HepG2 (cell line): Measurements from ENCODE around the gene MS4A10. TPM values are rescaled to one million over a fixed set of nuclear protein-coding genes. Genes with fewer than 3 reads are reported as not detected.

Experiments
- ATAC-seq: fragments of 200-7000 bp; cut with Tn5 transposase; 3 replicates; pipeline ENCODE4 v1.9.1; 2020; ENCODE audit warnings: mild to moderate bottlenecking, moderate library complexity
- BruUV-seq: library from RNA; stranded (reverse); fragments of 400-500 nt; replicated peaks from 2 replicates; lab custom pipeline; 2021; lab: Mats Ljungman, UMichigan
- CTCF ChIA-PET: fragments of 300-600 bp; formaldehyde crosslinking; extraction: SDS; loops from one replicate; lab custom pipeline; 2021; ENCODE audit warnings: low total read pairs, inconsistent platforms, low intra/inter-chr PET ratio; lab: Yijun Ruan, JAX
- POLR2A ChIA-PET: fragments of 350-600 bp; sonication (Branson Sonifier 250); formaldehyde crosslinking; loops from one replicate; lab custom pipeline; 2020; ENCODE audit warnings: antibody characterized with exemption, inconsistent platforms; lab: Yijun Ruan, JAX
- DNase-seq: peaks from one replicate; pipeline ENCODE4 v3.0.0-alpha.2; 2015; ENCODE audit warnings: low spot score
- FAIRE-seq: peaks from 3 replicates; lab custom pipeline; 2011; peaks lifted over from hg19 to GRCh38; lab: Jason Lieb, UNC
- H2AFZ ChIP-seq: one replicate; pipeline ENCODE4 v1.6.1; 2011; ENCODE audit warnings: low read length, inconsistent platforms
- H3K27ac ChIP-seq: fragments of 300-600 bp; 3 replicates; pipeline ENCODE4 v1.8.0; 2011; ENCODE audit warnings: mixed run types, mild to moderate bottlenecking, mixed read lengths, low read length, inconsistent platforms; ENCODE audit not compliant: insufficient read depth; ENCODE audit errors: extremely low read length
- H3K27me3 ChIP-seq, 2 experiments: fragments of 200-600 bp in 1 of 2; 2 replicates in 1 of 2; 3 replicates in 1 of 2; pipeline versions ENCODE4 v1.6.0 to v1.8.0; 2011; ENCODE audit warnings: low read length in 2 of 2, mild to moderate bottlenecking in 2 of 2, moderate library complexity in 2 of 2, inconsistent platforms in 1 of 2; ENCODE audit not compliant: insufficient read depth in 2 of 2, control insufficient read depth in 1 of 2
- H3K36me3 ChIP-seq, 2 experiments: fragments of 200-600 bp in 1 of 2; replicated peaks in 1 of 2; 2 replicates in 1 of 2; 3 replicates in 1 of 2; pipeline versions ENCODE4 v1.5.1 to v1.8.0; 2011; ENCODE audit warnings: low read length in 2 of 2, inconsistent platforms in 1 of 2; ENCODE audit not compliant: insufficient read depth in 2 of 2, control insufficient read depth in 1 of 2
- H3K4me1 ChIP-seq: 2 replicates; pipeline ENCODE4 v1.5.1; 2012; ENCODE audit warnings: low read length, inconsistent platforms; ENCODE audit not compliant: insufficient read depth
- H3K4me2 ChIP-seq: 2 replicates; pipeline ENCODE4 v1.6.0; 2011; ENCODE audit warnings: low read depth, low read length, inconsistent platforms
- H3K4me3 ChIP-seq, 3 experiments: fragments of 200-600 bp in 1 of 3; sonication (generic), shearing (Covaris generic) in 1 of 3; replicated peaks in 1 of 3; 2 replicates each; pipeline ENCODE4 v1.5.1; 2011 to 2016; ENCODE audit warnings: low read length in 3 of 3, inconsistent platforms in 2 of 3, low read depth in 2 of 3, mild to moderate bottlenecking in 2 of 3, control low read depth in 1 of 3, mixed read lengths in 1 of 3; ENCODE audit not compliant: insufficient read depth in 1 of 3
- H3K79me2 ChIP-seq: one replicate; pipeline ENCODE4 v1.6.1; 2011; ENCODE audit warnings: low read length, inconsistent platforms; ENCODE audit not compliant: insufficient read depth
- H3K9ac ChIP-seq: 2 replicates; pipeline ENCODE4 v1.6.0; 2011; ENCODE audit warnings: mild to moderate bottlenecking, low read depth, low read length, inconsistent platforms; ENCODE audit not compliant: insufficient read depth
- H3K9me3 ChIP-seq: 2 replicates; pipeline ENCODE4 v1.5.1; 2012; ENCODE audit warnings: mild to moderate bottlenecking, low read length
- H4K20me1 ChIP-seq: 2 replicates; pipeline ENCODE4 v1.6.0; 2011; ENCODE audit warnings: inconsistent platforms, mild to moderate bottlenecking, low read length, moderate library complexity; ENCODE audit not compliant: insufficient read depth
- ARNT2 ChIP-seq: sonication (generic); formaldehyde crosslinking; IDR thresholded peaks from 2 replicates; pipeline ENCODE4 v1.8.0; 2022; ENCODE audit warnings: mild to moderate bottlenecking, low read depth, missing genetic modification reagents, moderate library complexity
- CHD2 ChIP-seq: IDR thresholded peaks from 2 replicates; pipeline ENCODE4 v1.6.1; 2011; ENCODE audit warnings: low read depth, low read length, improper control_type of control experiment
- GLI4 ChIP-seq: sonication (generic); formaldehyde crosslinking; IDR thresholded peaks from 2 replicates; pipeline ENCODE4 v1.5.1; 2020; ENCODE audit warnings: missing genetic modification reagents, mild to moderate bottlenecking, moderate library complexity, borderline replicate concordance
- HDAC6 ChIP-seq: fragments of 200-600 bp; sonication (generic); IDR thresholded peaks from 2 replicates; pipeline ENCODE4 v1.7.0; 2017; ENCODE audit warnings: mild to moderate bottlenecking, antibody characterized with exemption, low read length, low read depth
- KLF13 ChIP-seq: sonication (generic); formaldehyde crosslinking; IDR thresholded peaks from 2 replicates; pipeline ENCODE4 v1.4.0; 2020; ENCODE audit warnings: mild to moderate bottlenecking, missing genetic modification reagents
- NFIC ChIP-seq: IDR thresholded peaks from 2 replicates; pipeline ENCODE4 v1.6.1; 2012; ENCODE audit warnings: mild to moderate bottlenecking, low read length, inconsistent platforms
- NFRKB ChIP-seq: fragments of 450-650 bp; IDR thresholded peaks from 2 replicates; pipeline ENCODE4 v1.6.1; 2017
- NR2C2 ChIP-seq: sonication (generic); formaldehyde crosslinking; IDR thresholded peaks from 2 replicates; pipeline ENCODE4 v1.4.0; 2020; ENCODE audit warnings: missing genetic modification reagents, mild to moderate bottlenecking, moderate library complexity, borderline replicate concordance
- PHF21A ChIP-seq: sonication (generic); formaldehyde crosslinking; IDR thresholded peaks from 2 replicates; pipeline ENCODE4 v1.5.0; 2020; ENCODE audit warnings: mild to moderate bottlenecking, missing genetic modification reagents
- PHF8 ChIP-seq: sonication (generic); formaldehyde crosslinking; IDR thresholded peaks from 2 replicates; pipeline ENCODE4 v1.5.0; 2020; ENCODE audit warnings: missing genetic modification reagents
- PRMT3 ChIP-seq: sonication (generic); formaldehyde crosslinking; IDR thresholded peaks from 2 replicates; pipeline ENCODE4 v1.8.1; 2022; ENCODE audit warnings: low read depth, mild to moderate bottlenecking, moderate library complexity, missing genetic modification reagents, borderline replicate concordance
- SRF ChIP-seq: IDR thresholded peaks from 2 replicates; pipeline ENCODE4 v1.6.1; 2011; ENCODE audit warnings: mild to moderate bottlenecking, low read depth, low read length, moderate library complexity
- SRSF9 ChIP-seq: fragments of 200-400 bp; formaldehyde crosslinking; IDR thresholded peaks from 2 replicates; pipeline ENCODE4 v1.6.1; 2018; ENCODE audit warnings: borderline replicate concordance, mild to moderate bottlenecking, low read depth, low read length; ENCODE audit not compliant: insufficient read depth, poor library complexity, severe bottlenecking
- ZNF354B ChIP-seq: sonication (generic); formaldehyde crosslinking; IDR thresholded peaks from 2 replicates; pipeline ENCODE4 v1.8.0; 2022; ENCODE audit warnings: mild to moderate bottlenecking, missing genetic modification reagents
- ZNF431 ChIP-seq: sonication (generic); formaldehyde crosslinking; IDR thresholded peaks from 2 replicates; pipeline ENCODE4 v1.9.0; 2022; ENCODE audit warnings: missing genetic modification reagents, low read depth, mild to moderate bottlenecking, borderline replicate concordance
- ZNF616 ChIP-seq: sonication (generic); formaldehyde crosslinking; IDR thresholded peaks from 2 replicates; pipeline ENCODE4 v1.5.0; 2020; ENCODE audit warnings: low read depth, mild to moderate bottlenecking, missing genetic modification reagents
- ZNF703 ChIP-seq: sonication (generic); formaldehyde crosslinking; IDR thresholded peaks from 2 replicates; pipeline ENCODE4 v1.5.1; 2020; ENCODE audit warnings: missing genetic modification reagents, mild to moderate bottlenecking, moderate library complexity, borderline replicate concordance
- WGBS: methylation state at CpG from one replicate; pipeline ENCODE4 v1.1.6; 2017; ENCODE audit warnings: low lambda C conversion rate; 5-methylcytosine and 5-hydroxymethylcytosine counted together
- in situ Hi-C: cut with HindIII; loops from 2 replicates; pipeline ENCODE4 v1.10.0; 2017; ENCODE audit warnings: low pct_unique_long_range_greater_than_20kb; ENCODE audit not compliant: extremely low pct_ligation_motif_present
- intact Hi-C: fragments of 100-400 bp; cut with micrococcal nuclease; formaldehyde crosslinking; loops from one replicate; pipeline ENCODE4 v1.10.0; 2022; ENCODE audit not compliant: unreplicated experiment
- polyA plus RNA-seq, 8 experiments: library from polyadenylated mRNA; depleted of rRNA in 3 of 8; stranded (reverse) in 7 of 8; unstranded in 1 of 8; fragments of >200 nt; fragmentation: Illumina TruSeq in 4 of 8; extraction: Trizol in 4 of 8; gene quantifications; 2 replicates each; pipeline versions ENCODE4 v1.2.1 to v1.2.3, GENCODE V29; 2011 to 2016; ENCODE audit warnings: low read depth in 4 of 8, missing spikeins in 1 of 8, mixed read lengths in 1 of 8; ENCODE audit not compliant: insufficient read depth in 1 of 8
- total RNA-seq, 5 experiments: library from RNA; depleted of rRNA; stranded (reverse); fragments of >200 nt; fragmentation: Illumina TruSeq; extraction: Trizol; gene quantifications; 2 replicates each; pipeline ENCODE4 v1.2.3, GENCODE V29; 2016; ENCODE audit warnings: low read depth in 1 of 5
- TF ChIP-seq, protein P1 (sequence below): sonication (generic); formaldehyde crosslinking; IDR thresholded peaks from 2 replicates; pipeline ENCODE4 v1.8.1; 2022; ENCODE audit warnings: low read depth, mild to moderate bottlenecking, missing genetic modification reagents
- TF ChIP-seq, protein P2 (sequence below): sonication (generic); formaldehyde crosslinking; IDR thresholded peaks from 2 replicates; pipeline ENCODE4 v1.4.0; 2020; ENCODE audit warnings: missing genetic modification reagents
- TF ChIP-seq, protein P3 (sequence below): sonication (generic); formaldehyde crosslinking; IDR thresholded peaks from 2 replicates; pipeline ENCODE4 v1.8.0; 2022; ENCODE audit warnings: missing genetic modification reagents, mild to moderate bottlenecking, borderline replicate concordance
- TF ChIP-seq, protein P4 (sequence below): sonication (generic); formaldehyde crosslinking; IDR thresholded peaks from 2 replicates; pipeline ENCODE4 v1.4.0; 2020; ENCODE audit warnings: missing genetic modification reagents, borderline replicate concordance

MS4A10 gene
- total and polyA plus RNA-seq, 2 of the 13 experiments (the other 11 are each of a cell fraction or from before 2014, with no cell fraction given): not detected

DNA sequence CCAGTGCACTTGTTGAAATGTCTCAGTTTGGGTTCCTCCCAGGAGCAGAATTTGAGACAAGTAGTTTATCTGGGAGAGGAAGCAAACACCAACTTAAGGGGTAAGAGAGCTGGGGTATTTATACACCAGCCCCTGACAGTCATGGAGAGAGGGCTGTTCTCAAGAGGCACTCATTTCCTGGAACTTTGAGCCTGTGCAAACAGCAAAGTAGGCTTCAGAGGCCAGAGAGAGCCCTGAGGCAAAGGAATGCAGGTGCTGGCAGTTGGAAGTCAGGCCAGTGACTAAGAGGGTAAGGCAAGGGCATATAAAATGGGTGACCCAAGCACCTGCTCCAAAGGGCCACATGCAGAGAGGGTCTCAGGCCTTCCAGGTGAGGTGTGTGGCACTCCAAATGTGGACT is 44.6 kb upstream of the MS4A10 start:
- peaks cover 0 to 4% of the 10 kb centered on the region in 2 experiments; a peak in 3 of 5 replicates for H3K27me3 ChIP-seq
- no peak for DNase-seq
- intact Hi-C loops: no loop called here

DNA sequence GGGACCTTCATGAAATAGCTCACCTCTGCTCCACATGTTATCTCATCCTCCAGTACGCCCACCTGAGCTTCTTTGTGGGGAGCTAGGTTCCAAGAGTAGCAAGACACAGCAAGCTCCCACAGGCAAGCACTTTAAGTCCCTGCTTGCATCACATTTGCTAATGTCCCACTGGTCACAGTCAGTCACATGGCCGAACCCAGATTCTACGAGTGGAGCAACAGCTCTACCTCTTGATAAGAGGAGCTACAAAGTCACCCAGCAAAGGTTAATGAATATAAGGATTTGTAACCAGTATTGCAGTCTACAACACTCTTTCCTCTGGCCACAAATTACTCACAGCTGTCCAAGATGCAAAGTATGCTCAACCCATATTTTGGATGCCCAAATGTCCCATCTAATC is 43.7 kb upstream of the MS4A10 start:
- no TSS peak for BruUV-seq
- Histone ChIP-seq H3K27me3 (peaks cover 0 to 4% of the 10 kb centered on the region in 2 experiments; a peak in 3 of 5 replicates), H2AFZ (no peak overlapping the region), H3K4me2 (no peak overlapping the region), H3K27ac (no peak overlapping the region), H3K4me1 (no peaks in the 10 kb centered on the region), H3K9me3 (no peaks in the 10 kb centered on the region), H3K36me3 (no peaks in the 10 kb centered on the region), H3K4me3 (no peak overlapping the region), H3K9ac (no peak overlapping the region), H3K79me2 (no peaks in the 10 kb centered on the region), H4K20me1 (no peaks in the 10 kb centered on the region)
- ATAC-seq: no peak
- POLR2A ChIA-PET: no interaction called here
- WGBS: 0% methylated on average over 1 of the region's 3 CpGs
- FAIRE-seq: no peak
- intact Hi-C loops: no loop called here
- in situ Hi-C loops: no loop called here
- DNase-seq: no peak
- CTCF ChIA-PET: no interaction called here
- TF ChIP-seq, protein P1, sequence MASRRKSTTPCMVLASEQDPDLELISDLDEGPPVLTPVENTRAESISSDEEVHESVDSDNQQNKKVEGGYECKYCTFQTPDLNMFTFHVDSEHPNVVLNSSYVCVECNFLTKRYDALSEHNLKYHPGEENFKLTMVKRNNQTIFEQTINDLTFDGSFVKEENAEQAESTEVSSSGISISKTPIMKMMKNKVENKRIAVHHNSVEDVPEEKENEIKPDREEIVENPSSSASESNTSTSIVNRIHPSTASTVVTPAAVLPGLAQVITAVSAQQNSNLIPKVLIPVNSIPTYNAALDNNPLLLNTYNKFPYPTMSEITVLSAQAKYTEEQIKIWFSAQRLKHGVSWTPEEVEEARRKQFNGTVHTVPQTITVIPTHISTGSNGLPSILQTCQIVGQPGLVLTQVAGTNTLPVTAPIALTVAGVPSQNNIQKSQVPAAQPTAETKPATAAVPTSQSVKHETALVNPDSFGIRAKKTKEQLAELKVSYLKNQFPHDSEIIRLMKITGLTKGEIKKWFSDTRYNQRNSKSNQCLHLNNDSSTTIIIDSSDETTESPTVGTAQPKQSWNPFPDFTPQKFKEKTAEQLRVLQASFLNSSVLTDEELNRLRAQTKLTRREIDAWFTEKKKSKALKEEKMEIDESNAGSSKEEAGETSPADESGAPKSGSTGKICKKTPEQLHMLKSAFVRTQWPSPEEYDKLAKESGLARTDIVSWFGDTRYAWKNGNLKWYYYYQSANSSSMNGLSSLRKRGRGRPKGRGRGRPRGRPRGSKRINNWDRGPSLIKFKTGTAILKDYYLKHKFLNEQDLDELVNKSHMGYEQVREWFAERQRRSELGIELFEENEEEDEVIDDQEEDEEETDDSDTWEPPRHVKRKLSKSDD (CRISPR knock-in tag): no peak
- TF ChIP-seq NFRKB (no peak), GLI4 (CRISPR knock-in tag) (no peak), NR2C2 (CRISPR knock-in tag) (no peak), ZNF703 (CRISPR knock-in tag) (no peak)
- TF ChIP-seq, protein P2, sequence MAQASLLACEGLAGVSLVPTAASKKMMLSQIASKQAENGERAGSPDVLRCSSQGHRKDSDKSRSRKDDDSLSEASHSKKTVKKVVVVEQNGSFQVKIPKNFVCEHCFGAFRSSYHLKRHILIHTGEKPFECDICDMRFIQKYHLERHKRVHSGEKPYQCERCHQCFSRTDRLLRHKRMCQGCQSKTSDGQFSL: no peak
- TF ChIP-seq, protein P3, sequence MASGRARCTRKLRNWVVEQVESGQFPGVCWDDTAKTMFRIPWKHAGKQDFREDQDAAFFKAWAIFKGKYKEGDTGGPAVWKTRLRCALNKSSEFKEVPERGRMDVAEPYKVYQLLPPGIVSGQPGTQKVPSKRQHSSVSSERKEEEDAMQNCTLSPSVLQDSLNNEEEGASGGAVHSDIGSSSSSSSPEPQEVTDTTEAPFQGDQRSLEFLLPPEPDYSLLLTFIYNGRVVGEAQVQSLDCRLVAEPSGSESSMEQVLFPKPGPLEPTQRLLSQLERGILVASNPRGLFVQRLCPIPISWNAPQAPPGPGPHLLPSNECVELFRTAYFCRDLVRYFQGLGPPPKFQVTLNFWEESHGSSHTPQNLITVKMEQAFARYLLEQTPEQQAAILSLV (CRISPR knock-in tag): no peak

More for the DNA sequence above, 44.6 kb upstream of the MS4A10 start:
- no peak overlapping the region for H3K27ac ChIP-seq
- FAIRE-seq (no peak), ATAC-seq (no peak)
- ChIA-PET CTCF (no interaction called here), POLR2A (no interaction called here)
- no peaks in the 10 kb centered on the region for H3K36me3 ChIP-seq
- in situ Hi-C loops: no loop called here
- no peaks in the 10 kb centered on the region for H3K4me1 ChIP-seq
- H4K20me1 ChIP-seq: no peaks in the 10 kb centered on the region
- H3K4me2 ChIP-seq: no peak overlapping the region
- no peak overlapping the region for H3K9ac ChIP-seq
- no TSS peak for BruUV-seq
- H3K79me2 ChIP-seq: no peaks in the 10 kb centered on the region
- TF ChIP-seq KLF13 (CRISPR knock-in tag) (no peak), NFIC (no peak), ZNF616 (CRISPR knock-in tag) (no peak), ZNF431 (CRISPR knock-in tag) (no peak), PHF21A (no peak), SRSF9 (no peak), ZNF354B (CRISPR knock-in tag) (no peak), PHF8 (CRISPR knock-in tag) (no peak), PRMT3 (no peak), SRF (no peak), CHD2 (no peak), HDAC6 (no peak), ARNT2 (CRISPR knock-in tag) (no peak)
- TF ChIP-seq, protein P4, sequence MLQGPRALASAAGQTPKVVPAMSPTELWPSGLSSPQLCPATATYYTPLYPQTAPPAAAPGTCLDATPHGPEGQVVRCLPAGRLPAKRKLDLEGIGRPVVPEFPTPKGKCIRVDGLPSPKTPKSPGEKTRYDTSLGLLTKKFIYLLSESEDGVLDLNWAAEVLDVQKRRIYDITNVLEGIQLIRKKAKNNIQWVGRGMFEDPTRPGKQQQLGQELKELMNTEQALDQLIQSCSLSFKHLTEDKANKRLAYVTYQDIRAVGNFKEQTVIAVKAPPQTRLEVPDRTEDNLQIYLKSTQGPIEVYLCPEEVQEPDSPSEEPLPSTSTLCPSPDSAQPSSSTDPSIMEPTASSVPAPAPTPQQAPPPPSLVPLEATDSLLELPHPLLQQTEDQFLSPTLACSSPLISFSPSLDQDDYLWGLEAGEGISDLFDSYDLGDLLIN (CRISPR knock-in tag): no peak
- no peak overlapping the region for H3K4me3 ChIP-seq
- H3K9me3 ChIP-seq: no peaks in the 10 kb centered on the region
- H2AFZ ChIP-seq: no peak overlapping the region
